Suprapubic skin (tissue), 4 donors: ENCODE results near the gene EXOC3L4. TPM values are rescaled to one million over a fixed set of nuclear protein-coding genes. Genes with fewer than 3 reads are reported as not detected.

Experiments
- DNase-seq, 2 donors: peaks; one replicate each; pipeline ENCODE4 v3.0.0-alpha.2; 2019; ENCODE audit warnings: low spot score in 2 of 2
- H3K27ac ChIP-seq: fragments of 200-600 bp; sonication (generic); one replicate; pipeline ENCODE4 v1.5.1; 2019
- H3K27me3 ChIP-seq: fragments of 200-600 bp; sonication (generic); one replicate; pipeline ENCODE4 v1.5.1; 2019
- H3K36me3 ChIP-seq: fragments of 200-600 bp; sonication (generic); one replicate; pipeline ENCODE4 v1.5.1; 2019
- H3K4me1 ChIP-seq: fragments of 200-600 bp; sonication (generic); one replicate; pipeline ENCODE4 v1.5.1; 2019
- H3K4me3 ChIP-seq: fragments of 200-600 bp; sonication (generic); one replicate; pipeline ENCODE4 v1.5.1; 2019; ENCODE audit warnings: mild to moderate bottlenecking
- H3K9me3 ChIP-seq: fragments of 200-600 bp; sonication (generic); one replicate; pipeline ENCODE4 v1.5.1; 2019
- EP300 ChIP-seq: sonication (generic); formaldehyde crosslinking; IDR thresholded peaks from one replicate; pipeline ENCODE4 v1.6.1; 2017; ENCODE audit warnings: antibody characterized with exemption
- POLR2A ChIP-seq, 2 donors: fragments of 450-650 bp; IDR thresholded peaks; one replicate each; pipeline ENCODE4 v1.6.1; 2017; ENCODE audit warnings: antibody characterized with exemption in 2 of 2, mild to moderate bottlenecking in 2 of 2, moderate library complexity in 2 of 2
- POLR2AphosphoS5 ChIP-seq, 3 donors: sonication (generic); formaldehyde crosslinking; IDR thresholded peaks; one replicate each; pipeline ENCODE4 v1.6.1; 2017; ENCODE audit warnings: antibody characterized with exemption in 3 of 3
- WGBS: methylation state at CpG from one replicate; pipeline ENCODE4 v1.1.5; 2018; 5-methylcytosine and 5-hydroxymethylcytosine counted together
- total RNA-seq, 4 donors: library from RNA; depleted of rRNA; stranded (reverse); fragments of >200 nt; gene quantifications; one replicate each; pipeline ENCODE4 v1.1.0, GENCODE V29; 2016
- TF ChIP-seq, protein P1 (sequence below), 2 donors: fragments of 200-600 bp in 1 of 2; fragments of 450-650 bp in 1 of 2; sonication (generic) in 1 of 2; IDR thresholded peaks; one replicate each; pipeline ENCODE4 v1.5.1; 2016 to 2019; ENCODE audit warnings: antibody characterized with exemption in 2 of 2, mild to moderate bottlenecking in 1 of 2, moderate library complexity in 1 of 2

EXOC3L4 gene
- total RNA-seq, 4 donors from 2014 or later: 1.5 TPM; not detected in 3

DNA sequence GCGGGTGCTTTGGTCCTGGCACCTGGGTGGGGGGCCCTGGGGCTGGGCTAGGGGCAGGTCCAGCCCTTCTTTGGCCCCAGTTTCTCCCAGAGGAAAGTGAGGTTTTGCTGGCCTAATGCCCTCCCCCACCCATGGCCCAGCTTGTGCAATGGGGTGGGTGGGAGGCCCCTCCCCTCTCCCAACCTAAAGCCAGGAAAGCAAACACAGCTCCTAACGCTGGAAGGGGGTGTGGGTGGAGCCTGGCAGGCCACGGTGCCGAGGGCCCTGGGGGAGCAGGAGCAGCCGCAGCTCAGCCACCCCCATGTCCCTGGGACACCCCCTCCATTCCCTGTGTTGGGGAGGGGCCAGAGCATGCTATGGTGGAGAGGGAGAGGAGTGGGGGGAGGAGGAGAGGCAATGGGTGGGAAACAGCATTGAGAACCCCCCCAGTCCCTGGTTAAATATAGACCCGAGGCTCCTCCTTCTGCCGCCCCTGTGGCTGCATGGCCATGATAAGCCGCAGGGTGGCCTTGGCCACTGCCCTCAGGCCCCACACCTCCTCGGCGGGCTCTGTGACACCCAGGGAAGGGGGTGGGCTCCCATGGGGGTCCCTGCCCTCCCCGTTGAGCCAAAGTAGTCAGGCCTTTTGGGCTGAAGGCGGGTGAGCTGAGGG is 4.7 kb downstream of the EXOC3L4 start:
- peaks cover 36% of the 10 kb centered on the region for H3K4me1 ChIP-seq
- no peaks in the 10 kb centered on the region for H3K36me3 ChIP-seq
- TF ChIP-seq EP300: no peak
- TF ChIP-seq, protein P1, sequence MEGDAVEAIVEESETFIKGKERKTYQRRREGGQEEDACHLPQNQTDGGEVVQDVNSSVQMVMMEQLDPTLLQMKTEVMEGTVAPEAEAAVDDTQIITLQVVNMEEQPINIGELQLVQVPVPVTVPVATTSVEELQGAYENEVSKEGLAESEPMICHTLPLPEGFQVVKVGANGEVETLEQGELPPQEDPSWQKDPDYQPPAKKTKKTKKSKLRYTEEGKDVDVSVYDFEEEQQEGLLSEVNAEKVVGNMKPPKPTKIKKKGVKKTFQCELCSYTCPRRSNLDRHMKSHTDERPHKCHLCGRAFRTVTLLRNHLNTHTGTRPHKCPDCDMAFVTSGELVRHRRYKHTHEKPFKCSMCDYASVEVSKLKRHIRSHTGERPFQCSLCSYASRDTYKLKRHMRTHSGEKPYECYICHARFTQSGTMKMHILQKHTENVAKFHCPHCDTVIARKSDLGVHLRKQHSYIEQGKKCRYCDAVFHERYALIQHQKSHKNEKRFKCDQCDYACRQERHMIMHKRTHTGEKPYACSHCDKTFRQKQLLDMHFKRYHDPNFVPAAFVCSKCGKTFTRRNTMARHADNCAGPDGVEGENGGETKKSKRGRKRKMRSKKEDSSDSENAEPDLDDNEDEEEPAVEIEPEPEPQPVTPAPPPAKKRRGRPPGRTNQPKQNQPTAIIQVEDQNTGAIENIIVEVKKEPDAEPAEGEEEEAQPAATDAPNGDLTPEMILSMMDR (IDR thresholded peaks at IDR 0.05): no peak
- no peak for TF ChIP-seq POLR2AphosphoS5 (IDR thresholded peaks at IDR 0.05)
- no peak overlapping the region for H3K27ac ChIP-seq
- H3K4me3 ChIP-seq: no peak overlapping the region
- no peak for DNase-seq
- H3K9me3 ChIP-seq: no peaks in the 10 kb centered on the region
- peaks cover 42% of the 10 kb centered on the region for H3K27me3 ChIP-seq
- 70% methylated on average over 9 of the region's 12 CpGs for WGBS

- H3K27ac ChIP-seq: no peak overlapping the region
- no peak for TF ChIP-seq POLR2AphosphoS5 (IDR thresholded peaks at IDR 0.05)
- TF ChIP-seq EP300: no peak
- TF ChIP-seq POLR2A (IDR thresholded peaks at IDR 0.05): no peak
- DNase-seq: no peak
- H3K36me3 ChIP-seq: no peaks in the 10 kb centered on the region
- peaks cover 48% of the 10 kb centered on the region for H3K27me3 ChIP-seq
- no peak overlapping the region for H3K4me3 ChIP-seq
- no peaks in the 10 kb centered on the region for H3K9me3 ChIP-seq
- 77% methylated on average over 8 of the region's 8 CpGs for WGBS
- H3K4me1 ChIP-seq: peaks cover 36% of the 10 kb centered on the region
Measured at GRCh38 chr14:103099733-103100280, 5.3 kb downstream of the EXOC3L4 start.

GRCh38 chr14:103100281-103101121 is 6.0 kb downstream of the EXOC3L4 start:
- WGBS: 85% methylated on average over 23 of the region's 25 CpGs
- no peak overlapping the region for H3K27ac ChIP-seq
- no peaks in the 10 kb centered on the region for H3K36me3 ChIP-seq

GRCh38 chr14:103101257-103101962 is 6.9 kb downstream of the EXOC3L4 start:
- Histone ChIP-seq H3K27me3 (peaks cover 48% of the 10 kb centered on the region), H3K4me1 (peaks cover 40% of the 10 kb centered on the region), H3K9me3 (no peaks in the 10 kb centered on the region), H3K27ac (no peak overlapping the region), H3K36me3 (no peaks in the 10 kb centered on the region), H3K4me3 (no peak overlapping the region)
- DNase-seq: no peak
- WGBS: 84% methylated on average over 11 of the region's 11 CpGs
- TF ChIP-seq POLR2A (IDR thresholded peaks at IDR 0.05) (no peak), POLR2AphosphoS5 (IDR thresholded peaks at IDR 0.05) (no peak), EP300 (no peak)
- TF ChIP-seq, protein P1 (IDR thresholded peaks at IDR 0.05): no peak

More at GRCh38 chr14:103100281-103101121, 6.0 kb downstream of the EXOC3L4 start:
- Histone ChIP-seq H3K4me3 (no peak overlapping the region), H3K4me1 (peaks cover 40% of the 10 kb centered on the region), H3K9me3 (no peaks in the 10 kb centered on the region), H3K27me3 (peaks cover 48% of the 10 kb centered on the region)
- no peak for TF ChIP-seq POLR2AphosphoS5 (IDR thresholded peaks at IDR 0.05)
- TF ChIP-seq, protein P1 (IDR thresholded peaks at IDR 0.05): no peak
- TF ChIP-seq POLR2A (IDR thresholded peaks at IDR 0.05): no peak
- TF ChIP-seq EP300: no peak
- DNase-seq: no peak

DNA sequence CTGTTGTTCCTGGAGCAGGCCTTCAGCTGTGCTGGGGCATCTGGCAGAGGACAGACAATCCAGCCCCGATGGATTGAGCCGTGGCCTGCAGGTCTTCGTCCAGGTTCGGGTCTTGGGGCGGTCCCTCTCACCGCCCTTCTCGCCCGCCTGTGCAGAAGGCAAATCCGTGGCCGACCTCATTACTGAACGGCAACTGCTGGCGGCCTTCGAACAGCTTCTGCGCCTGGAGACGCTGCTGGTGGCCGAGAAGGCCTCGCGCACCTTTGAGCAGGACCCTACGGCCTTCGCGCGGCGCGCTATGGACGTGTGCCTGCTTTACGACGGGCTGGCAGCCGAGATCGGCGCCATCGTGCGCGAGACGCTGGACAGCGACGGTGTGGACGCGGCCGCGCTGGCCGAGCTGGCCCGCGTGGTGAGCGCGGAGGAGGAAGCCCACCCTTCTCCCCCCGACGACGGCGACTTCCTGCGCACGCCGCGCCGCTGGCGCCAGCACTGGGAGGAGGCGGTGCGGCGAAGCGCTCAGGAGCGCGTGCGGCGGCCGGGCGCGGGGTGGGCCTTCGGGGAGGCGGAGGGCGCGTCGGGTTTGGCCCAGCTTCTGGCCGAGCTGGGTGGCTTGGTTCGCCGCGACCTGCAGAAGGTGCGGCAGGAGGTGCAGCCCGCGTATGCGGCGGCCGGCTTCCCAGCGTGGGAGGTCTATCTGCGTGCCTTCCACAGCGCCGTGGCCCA is 7.6 kb downstream of the EXOC3L4 start:
- TF ChIP-seq, protein P1 (IDR thresholded peaks at IDR 0.05): no peak
- no peak for TF ChIP-seq POLR2A (IDR thresholded peaks at IDR 0.05)
- no peak for TF ChIP-seq POLR2AphosphoS5 (IDR thresholded peaks at IDR 0.05)
- TF ChIP-seq EP300: no peak
- DNase-seq: no peak

More for the DNA sequence above, 7.6 kb downstream of the EXOC3L4 start:
- peaks cover 48% of the 10 kb centered on the region for H3K27me3 ChIP-seq
- peaks cover 40% of the 10 kb centered on the region for H3K4me1 ChIP-seq
- H3K9me3 ChIP-seq: no peaks in the 10 kb centered on the region
- WGBS: 65% methylated on average over 26 of the region's 85 CpGs
- H3K36me3 ChIP-seq: no peaks in the 10 kb centered on the region
- H3K4me3 ChIP-seq: peak overlapping the region; percentile 17
- H3K27ac ChIP-seq: no peak overlapping the region
